ENCODE results near the gene JPH4.

GRCh38 chr14:23609001-23609400 lies 30.4 kb upstream of the JPH4 start:
- TF ChIP-seq, protein P1, sequence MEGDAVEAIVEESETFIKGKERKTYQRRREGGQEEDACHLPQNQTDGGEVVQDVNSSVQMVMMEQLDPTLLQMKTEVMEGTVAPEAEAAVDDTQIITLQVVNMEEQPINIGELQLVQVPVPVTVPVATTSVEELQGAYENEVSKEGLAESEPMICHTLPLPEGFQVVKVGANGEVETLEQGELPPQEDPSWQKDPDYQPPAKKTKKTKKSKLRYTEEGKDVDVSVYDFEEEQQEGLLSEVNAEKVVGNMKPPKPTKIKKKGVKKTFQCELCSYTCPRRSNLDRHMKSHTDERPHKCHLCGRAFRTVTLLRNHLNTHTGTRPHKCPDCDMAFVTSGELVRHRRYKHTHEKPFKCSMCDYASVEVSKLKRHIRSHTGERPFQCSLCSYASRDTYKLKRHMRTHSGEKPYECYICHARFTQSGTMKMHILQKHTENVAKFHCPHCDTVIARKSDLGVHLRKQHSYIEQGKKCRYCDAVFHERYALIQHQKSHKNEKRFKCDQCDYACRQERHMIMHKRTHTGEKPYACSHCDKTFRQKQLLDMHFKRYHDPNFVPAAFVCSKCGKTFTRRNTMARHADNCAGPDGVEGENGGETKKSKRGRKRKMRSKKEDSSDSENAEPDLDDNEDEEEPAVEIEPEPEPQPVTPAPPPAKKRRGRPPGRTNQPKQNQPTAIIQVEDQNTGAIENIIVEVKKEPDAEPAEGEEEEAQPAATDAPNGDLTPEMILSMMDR (IDR thresholded peaks at IDR 0.05): no peak
- no peak for TF ChIP-seq EZH2 (IDR thresholded peaks at IDR 0.05)
